ENCODE data around the gene SEMA3D.

DNA sequence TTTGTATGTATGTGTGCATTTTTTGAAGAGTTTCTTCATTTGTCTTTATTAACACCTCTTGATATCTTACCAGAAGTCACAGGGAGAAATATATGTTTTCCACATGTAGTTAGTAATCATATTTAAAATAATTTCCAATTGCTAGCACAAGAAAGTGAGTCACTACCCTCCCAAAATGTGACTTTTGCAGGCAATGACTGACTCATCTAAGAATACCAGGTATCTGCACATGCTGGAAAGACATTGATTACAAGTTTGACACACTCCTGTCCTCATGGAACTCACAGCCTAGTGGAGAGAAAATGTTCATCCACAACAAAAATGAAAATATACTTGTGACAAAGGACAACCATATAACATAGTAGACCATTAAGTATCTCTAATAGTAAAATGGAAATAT lies 82.9 kb downstream of the SEMA3D start:
- TF ChIP-seq, protein P1, sequence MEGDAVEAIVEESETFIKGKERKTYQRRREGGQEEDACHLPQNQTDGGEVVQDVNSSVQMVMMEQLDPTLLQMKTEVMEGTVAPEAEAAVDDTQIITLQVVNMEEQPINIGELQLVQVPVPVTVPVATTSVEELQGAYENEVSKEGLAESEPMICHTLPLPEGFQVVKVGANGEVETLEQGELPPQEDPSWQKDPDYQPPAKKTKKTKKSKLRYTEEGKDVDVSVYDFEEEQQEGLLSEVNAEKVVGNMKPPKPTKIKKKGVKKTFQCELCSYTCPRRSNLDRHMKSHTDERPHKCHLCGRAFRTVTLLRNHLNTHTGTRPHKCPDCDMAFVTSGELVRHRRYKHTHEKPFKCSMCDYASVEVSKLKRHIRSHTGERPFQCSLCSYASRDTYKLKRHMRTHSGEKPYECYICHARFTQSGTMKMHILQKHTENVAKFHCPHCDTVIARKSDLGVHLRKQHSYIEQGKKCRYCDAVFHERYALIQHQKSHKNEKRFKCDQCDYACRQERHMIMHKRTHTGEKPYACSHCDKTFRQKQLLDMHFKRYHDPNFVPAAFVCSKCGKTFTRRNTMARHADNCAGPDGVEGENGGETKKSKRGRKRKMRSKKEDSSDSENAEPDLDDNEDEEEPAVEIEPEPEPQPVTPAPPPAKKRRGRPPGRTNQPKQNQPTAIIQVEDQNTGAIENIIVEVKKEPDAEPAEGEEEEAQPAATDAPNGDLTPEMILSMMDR (IDR thresholded peaks at IDR 0.05) = no peak
- TF ChIP-seq POLR2A (IDR thresholded peaks at IDR 0.05; ENCODE audit: low read length) (no peak), EP300 (IDR thresholded peaks at IDR 0.05) (no peak), KDM1A (IDR thresholded peaks at IDR 0.05; ENCODE audit: low read depth) (no peak), CHD2 (IDR thresholded peaks at IDR 0.05; ENCODE audit: low read length, partially characterized antibody) (no peak)
